ENCODE results near the gene PPP1R18. TPM values are rescaled to one million over a fixed set of nuclear protein-coding genes. Genes with fewer than 3 reads are reported as not detected.

The PPP1R18 gene
- total RNA-seq, 2 donors from 2014 or later: 14.5 to 20.0 TPM

GRCh38 chr6:30643656-30644055, 42.8 kb downstream of the PPP1R18 start:
- peaks cover 18% of the 10 kb centered on the region for H3K4me1 ChIP-seq
- ATAC-seq (no peak), DNase-seq (no peak)
- intact Hi-C loops (cut with DNase I): no loop called here
- no peak for TF ChIP-seq POLR2A (IDR thresholded peaks at IDR 0.05)
- TF ChIP-seq, protein P1, sequence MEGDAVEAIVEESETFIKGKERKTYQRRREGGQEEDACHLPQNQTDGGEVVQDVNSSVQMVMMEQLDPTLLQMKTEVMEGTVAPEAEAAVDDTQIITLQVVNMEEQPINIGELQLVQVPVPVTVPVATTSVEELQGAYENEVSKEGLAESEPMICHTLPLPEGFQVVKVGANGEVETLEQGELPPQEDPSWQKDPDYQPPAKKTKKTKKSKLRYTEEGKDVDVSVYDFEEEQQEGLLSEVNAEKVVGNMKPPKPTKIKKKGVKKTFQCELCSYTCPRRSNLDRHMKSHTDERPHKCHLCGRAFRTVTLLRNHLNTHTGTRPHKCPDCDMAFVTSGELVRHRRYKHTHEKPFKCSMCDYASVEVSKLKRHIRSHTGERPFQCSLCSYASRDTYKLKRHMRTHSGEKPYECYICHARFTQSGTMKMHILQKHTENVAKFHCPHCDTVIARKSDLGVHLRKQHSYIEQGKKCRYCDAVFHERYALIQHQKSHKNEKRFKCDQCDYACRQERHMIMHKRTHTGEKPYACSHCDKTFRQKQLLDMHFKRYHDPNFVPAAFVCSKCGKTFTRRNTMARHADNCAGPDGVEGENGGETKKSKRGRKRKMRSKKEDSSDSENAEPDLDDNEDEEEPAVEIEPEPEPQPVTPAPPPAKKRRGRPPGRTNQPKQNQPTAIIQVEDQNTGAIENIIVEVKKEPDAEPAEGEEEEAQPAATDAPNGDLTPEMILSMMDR (IDR thresholded peaks at IDR 0.05): no peak
- H3K4me3 ChIP-seq: no peak overlapping the region
- WGBS, 2 donors: 97% methylated on average over 2 of the region's 2 CpGs
- no peaks in the 10 kb centered on the region for H3K36me3 ChIP-seq (replicated peaks in 1 of 2; ENCODE audit: insufficient read depth in 1 of 2, low read depth in 2 of 2)
- H3K27ac ChIP-seq: no peak overlapping the region
- H3K9me3 ChIP-seq: no peaks in the 10 kb centered on the region
- no peaks in the 10 kb centered on the region for H3K27me3 ChIP-seq

- Histone ChIP-seq H3K27me3 (no peaks in the 10 kb centered on the region), H3K36me3 (replicated peaks in 1 of 2; ENCODE audit: insufficient read depth in 1 of 2, low read depth in 2 of 2) (no peaks in the 10 kb centered on the region), H3K27ac (no peak overlapping the region), H3K9me3 (no peaks in the 10 kb centered on the region), H3K4me3 (no peak overlapping the region), H3K4me1 (peaks cover 5% of the 10 kb centered on the region)
- TF ChIP-seq POLR2A (IDR thresholded peaks at IDR 0.05): no peak
- TF ChIP-seq, protein P1 (IDR thresholded peaks at IDR 0.05): no peak
- intact Hi-C loops (cut with DNase I): no loop called here
- DNase-seq (no peak), ATAC-seq (no peak)
- WGBS, 2 donors: 83 to 88% methylated on average over 1 of the region's 1 CpG
Measured at GRCh38 chr6:30641048-30641447, 45.4 kb downstream of the PPP1R18 start.

- Histone ChIP-seq H3K9me3 (no peaks in the 10 kb centered on the region), H3K4me3 (no peak overlapping the region), H3K27ac (no peak overlapping the region), H3K27me3 (no peaks in the 10 kb centered on the region), H3K4me1 (no peaks in the 10 kb centered on the region), H3K36me3 (replicated peaks in 1 of 2; ENCODE audit: insufficient read depth in 1 of 2, low read depth in 2 of 2) (no peaks in the 10 kb centered on the region)
- intact Hi-C loops (cut with DNase I): no loop called here
- ATAC-seq (no peak), DNase-seq (no peak)
- WGBS, 2 donors: 65 to 81% methylated on average over 9 to 10 of the region's 10 CpGs
- TF ChIP-seq, protein P1 (IDR thresholded peaks at IDR 0.05): no peak
- TF ChIP-seq POLR2A (IDR thresholded peaks at IDR 0.05): no peak
Measured at GRCh38 chr6:30640481-30640880, 46.0 kb downstream of the PPP1R18 start.

GRCh38 chr6:30635834-30636233, 50.6 kb downstream of the PPP1R18 start:
- DNase-seq: no peak
- Histone ChIP-seq H3K9me3 (no peaks in the 10 kb centered on the region), H3K4me1 (no peaks in the 10 kb centered on the region), H3K4me3 (no peak overlapping the region), H3K27ac (no peak overlapping the region), H3K36me3 (replicated peaks in 1 of 2; ENCODE audit: insufficient read depth in 1 of 2, low read depth in 2 of 2) (no peaks in the 10 kb centered on the region), H3K27me3 (no peaks in the 10 kb centered on the region)
- 94 to 96% methylated on average over 3 of the region's 3 CpGs for WGBS, 2 donors
- no peak for ATAC-seq
- intact Hi-C loops (cut with DNase I): no loop called here
- TF ChIP-seq POLR2A (IDR thresholded peaks at IDR 0.05): no peak
- TF ChIP-seq, protein P1 (IDR thresholded peaks at IDR 0.05): no peak

All from body of pancreas (tissue), 4 donors.